WTC11 (cell line): Measurements from ENCODE around the gene NKAIN2. TPM values are rescaled to one million over a fixed set of nuclear protein-coding genes. Genes with fewer than 3 reads are reported as not detected.
"Not testable (repeated sequence)": the region's sequence is repeated elsewhere in the genome, so short reads cannot be mapped to it uniquely, and the experiment has no call there.

Source experiments
- ATAC-seq: fragments of 200-7000 bp; cut with Tn5 transposase; 2 replicates; pipeline ENCODE4 v1.10.0; 2021; ENCODE audit warnings: mild to moderate bottlenecking, moderate library complexity
- CTCF ChIA-PET: fragments of 300-600 bp; sonication (Branson Sonifier 250); formaldehyde crosslinking; loops from one replicate; lab custom pipeline; 2021; ENCODE audit warnings: antibody characterized with exemption; lab: Charles Lee
- POLR2A ChIA-PET: fragments of 350-600 bp; sonication (Branson Sonifier 250); formaldehyde crosslinking; loops from one replicate; lab custom pipeline; 2021; ENCODE audit warnings: antibody characterized with exemption; lab: Charles Lee
- DNase-seq: peaks from one replicate; pipeline ENCODE4 v3.0.0; 2021; ENCODE audit warnings: low spot score
- H3K27ac Mint-ChIP-seq: 2 replicates; pipeline ENCODE4 v1.8.0; 2021; ENCODE audit warnings: mixed read lengths
- H3K27me3 Mint-ChIP-seq: 2 replicates; pipeline ENCODE4 v1.8.0; 2021; ENCODE audit warnings: low read depth, mild to moderate bottlenecking, moderate library complexity, mixed read lengths
- H3K36me3 Mint-ChIP-seq: 2 replicates; pipeline ENCODE4 v1.8.0; 2021; ENCODE audit warnings: mixed read lengths
- H3K4me1 Mint-ChIP-seq: 2 replicates; pipeline ENCODE4 v1.8.0; 2022; ENCODE audit warnings: mixed read lengths
- H3K4me3 Mint-ChIP-seq: 2 replicates; pipeline ENCODE4 v1.8.0; 2021; ENCODE audit warnings: mild to moderate bottlenecking, moderate library complexity, mixed read lengths
- H3K9me3 Mint-ChIP-seq: 2 replicates; pipeline ENCODE4 v1.8.0; 2021; ENCODE audit warnings: mixed read lengths
- AR ChIP-seq: fragments of 250-450 bp; sonication (Bioruptor Pico); IDR thresholded peaks from 2 replicates; pipeline ENCODE4 v1.9.0; 2021; ENCODE audit warnings: mild to moderate bottlenecking
- CDX4 ChIP-seq: fragments of 250-450 bp; sonication (Bioruptor Pico); IDR thresholded peaks from 2 replicates; pipeline ENCODE4 v1.9.0; 2021; ENCODE audit warnings: moderate library complexity, mild to moderate bottlenecking, inconsistent platforms, borderline replicate concordance
- ERG ChIP-seq: fragments of 250-450 bp; sonication (Bioruptor Pico); IDR thresholded peaks from 2 replicates; pipeline ENCODE4 v1.8.0; 2021; ENCODE audit warnings: mild to moderate bottlenecking
- FOXK1 ChIP-seq: sonication (generic); formaldehyde crosslinking; IDR thresholded peaks from 2 replicates; pipeline ENCODE4 v1.8.0; 2022; ENCODE audit warnings: mild to moderate bottlenecking, moderate library complexity, missing genetic modification reagents
- GRHL2 ChIP-seq: fragments of 250-450 bp; sonication (Bioruptor Pico); IDR thresholded peaks from 2 replicates; pipeline ENCODE4 v1.8.0; 2022; ENCODE audit warnings: mild to moderate bottlenecking, moderate library complexity; ENCODE audit not compliant: insufficient replicate concordance, severe bottlenecking
- KAT7 ChIP-seq: sonication (generic); formaldehyde crosslinking; IDR thresholded peaks from 2 replicates; pipeline ENCODE4 v1.8.1; 2023; ENCODE audit warnings: missing genetic modification reagents, mild to moderate bottlenecking, borderline replicate concordance
- NR3C1 ChIP-seq: sonication (generic); formaldehyde crosslinking; conservative IDR thresholded peaks from 2 replicates; pipeline ENCODE4 v1.8.1; 2023; ENCODE audit warnings: low read depth, mild to moderate bottlenecking, missing genetic modification reagents
- PRRX2 ChIP-seq: fragments of 250-450 bp; sonication (Bioruptor Pico); IDR thresholded peaks from 2 replicates; pipeline ENCODE4 v1.8.0; 2021; ENCODE audit warnings: mild to moderate bottlenecking
- SMAD3 ChIP-seq: sonication (generic); formaldehyde crosslinking; IDR thresholded peaks from 2 replicates; pipeline ENCODE4 v1.8.0; 2022; ENCODE audit warnings: missing genetic modification reagents, mild to moderate bottlenecking, borderline replicate concordance
- TEAD4 ChIP-seq: sonication (generic); formaldehyde crosslinking; IDR thresholded peaks from 2 replicates; pipeline ENCODE4 v1.8.0; 2022; ENCODE audit warnings: mild to moderate bottlenecking, missing genetic modification reagents
- ZNF281 ChIP-seq: sonication (generic); formaldehyde crosslinking; IDR thresholded peaks from 2 replicates; pipeline ENCODE4 v1.8.0; 2023; ENCODE audit warnings: mild to moderate bottlenecking, missing genetic modification reagents
- ZNF416 ChIP-seq: fragments of 250-450 bp; sonication (Bioruptor Pico); IDR thresholded peaks from 2 replicates; pipeline ENCODE4 v1.9.0; 2021; ENCODE audit warnings: mild to moderate bottlenecking, inconsistent platforms
- ZNF425 ChIP-seq: fragments of 250-450 bp; sonication (Bioruptor Pico); conservative IDR thresholded peaks from 2 replicates; pipeline ENCODE4 v1.9.0; 2021; ENCODE audit warnings: mild to moderate bottlenecking
- total RNA-seq: library from RNA; stranded (reverse); gene quantifications from 3 replicates; pipeline ENCODE4 v1.2.3, GENCODE V29; 2021
- TF ChIP-seq, protein P1 (sequence below): sonication (generic); formaldehyde crosslinking; IDR thresholded peaks from 2 replicates; pipeline ENCODE4 v1.8.0; 2022; ENCODE audit warnings: mild to moderate bottlenecking, missing genetic modification reagents

The NKAIN2 gene
- total RNA-seq, 1 experiment from 2014 or later, result 0.33 TPM

DNA sequence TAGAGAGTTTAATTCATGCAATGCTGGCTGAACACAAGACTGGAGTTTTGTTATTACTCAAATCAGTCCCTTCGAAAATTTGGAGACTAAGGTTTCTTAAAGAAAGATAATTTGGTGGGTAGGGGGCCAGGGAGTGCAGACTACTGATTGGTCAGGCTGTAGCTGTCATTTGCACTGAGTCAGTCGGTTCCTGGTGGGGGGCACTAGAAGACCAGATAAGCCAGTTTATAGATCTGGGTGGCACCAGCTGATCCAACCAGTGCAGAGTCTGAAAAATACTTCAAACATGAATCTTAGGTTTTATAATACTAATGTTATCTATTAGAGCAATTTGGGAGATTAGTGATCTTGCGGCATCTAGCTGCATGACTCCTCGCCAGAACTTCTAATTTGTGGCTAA lies 530.7 kb downstream of the NKAIN2 start (continued):
- TF ChIP-seq ZNF281 (CRISPR knock-in tag), result no peak
- no peak for TF ChIP-seq CDX4 (CRISPR knock-in tag)
- no peak for TF ChIP-seq ZNF425 (CRISPR knock-in tag)
- no peak for TF ChIP-seq AR (CRISPR knock-in tag)
- no peak for TF ChIP-seq SMAD3 (CRISPR knock-in tag)

DNA sequence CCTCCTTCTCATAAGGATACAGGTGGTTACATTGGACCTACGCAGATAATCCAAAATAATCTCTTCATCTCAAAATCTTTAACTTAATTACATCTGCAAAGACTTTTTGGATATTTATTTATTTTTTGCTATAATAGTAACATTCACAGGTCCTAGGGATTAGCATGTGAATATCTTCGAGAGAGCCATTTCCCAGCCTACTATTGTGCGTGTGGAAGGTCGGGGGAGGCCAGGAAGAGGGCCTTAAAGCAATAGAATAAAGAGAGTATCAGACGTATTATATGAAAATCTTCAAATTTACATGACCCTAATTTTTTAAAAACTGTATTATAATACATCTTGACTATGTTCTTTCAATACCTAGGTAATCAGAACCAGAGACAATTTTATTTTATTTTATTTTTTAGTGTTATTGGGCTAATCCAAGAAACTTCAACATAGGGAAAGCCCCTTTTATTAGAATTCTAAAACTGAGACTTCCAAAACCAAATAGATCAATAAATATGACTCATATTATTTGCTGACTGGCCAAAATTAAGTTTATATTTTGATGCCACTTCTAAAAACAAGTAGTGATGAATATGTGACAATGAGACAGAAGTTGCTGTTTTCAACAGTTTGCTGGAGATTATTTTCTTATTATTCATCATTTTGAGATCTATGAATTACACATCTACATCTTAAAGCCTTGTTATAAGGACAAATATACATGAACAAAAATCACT lies 536.1 kb downstream of the NKAIN2 start:
- no peaks in the 10 kb centered on the region for H3K27me3 Mint-ChIP-seq
- ATAC-seq (peak; percentile 72), DNase-seq (no peak)
- POLR2A ChIA-PET, result no interaction called here
- no peak overlapping the region for H3K27ac Mint-ChIP-seq
- peaks cover 3% of the 10 kb centered on the region; the same call in 1 of the 2 replicates for H3K9me3 Mint-ChIP-seq
- no peak overlapping the region for H3K4me3 Mint-ChIP-seq
- H3K4me1 Mint-ChIP-seq, result peaks cover 21% of the 10 kb centered on the region
- CTCF ChIA-PET, result no interaction called here
- H3K36me3 Mint-ChIP-seq, result peaks cover 3% of the 10 kb centered on the region; the same call in 1 of the 2 replicates
- no peak for TF ChIP-seq GRHL2 (CRISPR knock-in tag)
- TF ChIP-seq FOXK1 (CRISPR knock-in tag), result no peak
- no peak for TF ChIP-seq CDX4 (CRISPR knock-in tag)
- TF ChIP-seq NR3C1, result no peak
- TF ChIP-seq KAT7 (CRISPR knock-in tag), result no peak
- no peak for TF ChIP-seq ZNF416
- TF ChIP-seq PRRX2 (CRISPR knock-in tag), result no peak
- no peak for TF ChIP-seq ERG
- TF ChIP-seq, protein P1, sequence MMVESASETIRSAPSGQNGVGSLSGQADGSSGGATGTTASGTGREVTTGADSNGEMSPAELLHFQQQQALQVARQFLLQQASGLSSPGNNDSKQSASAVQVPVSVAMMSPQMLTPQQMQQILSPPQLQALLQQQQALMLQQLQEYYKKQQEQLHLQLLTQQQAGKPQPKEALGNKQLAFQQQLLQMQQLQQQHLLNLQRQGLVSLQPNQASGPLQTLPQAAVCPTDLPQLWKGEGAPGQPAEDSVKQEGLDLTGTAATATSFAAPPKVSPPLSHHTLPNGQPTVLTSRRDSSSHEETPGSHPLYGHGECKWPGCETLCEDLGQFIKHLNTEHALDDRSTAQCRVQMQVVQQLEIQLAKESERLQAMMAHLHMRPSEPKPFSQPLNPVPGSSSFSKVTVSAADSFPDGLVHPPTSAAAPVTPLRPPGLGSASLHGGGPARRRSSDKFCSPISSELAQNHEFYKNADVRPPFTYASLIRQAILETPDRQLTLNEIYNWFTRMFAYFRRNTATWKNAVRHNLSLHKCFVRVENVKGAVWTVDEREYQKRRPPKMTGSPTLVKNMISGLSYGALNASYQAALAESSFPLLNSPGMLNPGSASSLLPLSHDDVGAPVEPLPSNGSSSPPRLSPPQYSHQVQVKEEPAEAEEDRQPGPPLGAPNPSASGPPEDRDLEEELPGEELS (CRISPR knock-in tag), result no peak
- no peak for TF ChIP-seq TEAD4 (CRISPR knock-in tag)

DNA sequence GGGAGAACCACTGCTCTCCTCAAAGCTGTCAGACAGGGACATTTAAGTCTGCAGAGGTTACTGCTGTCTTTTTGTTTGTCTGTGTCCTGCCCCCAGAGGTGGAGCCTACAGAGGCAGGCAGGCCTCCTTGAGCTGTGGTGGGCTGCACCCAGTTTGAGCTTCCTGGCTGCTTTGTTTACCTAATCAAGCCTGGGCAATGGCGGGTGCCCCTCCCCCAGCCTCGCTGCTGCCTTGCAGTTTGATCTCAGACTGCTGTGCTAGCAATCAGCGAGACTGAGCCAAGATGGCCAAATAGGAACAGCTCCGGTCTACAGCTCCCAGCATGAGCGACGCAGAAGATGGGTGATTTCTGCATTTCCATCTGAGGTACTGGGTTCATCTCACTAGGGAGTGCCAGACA lies 544.7 kb downstream of the NKAIN2 start:
- H3K27me3 Mint-ChIP-seq, H3K27ac Mint-ChIP-seq, ATAC-seq, H3K4me3 Mint-ChIP-seq, POLR2A ChIA-PET, DNase-seq, H3K4me1 Mint-ChIP-seq, CTCF ChIA-PET: not testable (repeated sequence)
- Mint-ChIP-seq H3K9me3 (peaks cover 24% of the 10 kb centered on the region), H3K36me3 (peaks cover 15% of the 10 kb centered on the region)
